Measurements from ENCODE around the gene PSD4.

Gene PSD4

DNA sequence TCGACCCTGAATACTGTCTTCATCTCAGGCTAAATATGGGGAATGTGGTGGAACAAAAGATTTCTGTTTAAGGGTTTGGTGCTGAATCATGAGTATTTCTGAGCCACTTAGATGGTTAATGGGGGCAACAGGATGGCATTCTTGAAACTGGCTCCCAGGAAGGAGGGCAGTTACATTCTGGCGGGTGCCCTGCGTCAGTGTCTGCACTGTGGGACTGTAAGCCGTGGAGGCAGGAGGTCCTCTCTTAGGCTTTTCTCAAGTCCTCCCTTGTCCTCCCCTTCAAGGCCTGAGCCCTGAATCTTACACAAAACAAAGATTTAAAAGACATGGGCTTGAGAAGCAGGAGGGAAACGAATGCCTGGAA lies 45.7 kb downstream of the PSD4 start:
- no peak for TF ChIP-seq CTCF (IDR thresholded peaks at IDR 0.05; ENCODE audit: low read depth, low read length, missing control alignments)
- no peak for DNase-seq (ENCODE audit: low read depth)
- H3K4me3 ChIP-seq (ENCODE audit: low read depth, low read length) = no peak overlapping the region

DNA sequence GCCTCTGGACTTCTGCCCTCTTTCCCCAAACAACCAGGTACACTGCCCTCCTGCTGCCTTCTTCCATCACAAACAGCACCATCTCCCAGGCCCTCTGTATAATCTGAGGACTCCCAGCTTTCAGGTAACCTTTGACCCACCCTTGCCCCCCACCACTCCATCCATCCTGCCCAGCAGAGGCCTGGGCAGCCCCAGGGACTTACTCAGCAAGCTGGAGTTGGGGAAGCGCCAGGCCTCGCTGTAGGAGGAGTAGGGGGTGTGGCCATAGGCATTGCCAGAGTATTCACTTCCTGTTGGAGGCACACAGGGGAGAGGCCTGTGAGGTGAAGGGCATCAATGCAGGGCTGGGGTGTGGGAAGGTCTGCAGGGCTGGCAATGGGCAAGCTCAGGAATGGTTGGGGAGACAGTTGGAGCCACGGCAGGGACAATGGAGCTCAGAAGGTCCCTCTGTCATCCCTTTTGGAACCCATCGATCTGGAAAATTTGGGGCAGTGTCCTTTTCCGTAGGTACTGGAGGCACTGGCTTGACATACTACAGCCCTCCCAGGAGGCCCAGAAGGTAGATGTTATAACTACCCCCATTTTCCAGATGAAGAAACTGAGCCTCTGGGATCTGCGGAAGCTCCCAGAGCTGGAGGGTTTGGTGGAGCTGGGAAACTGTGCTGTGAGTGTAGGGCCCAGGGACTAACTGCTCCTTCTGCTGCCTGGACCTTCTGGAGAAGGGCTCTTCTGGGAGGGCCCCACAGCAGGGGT lies 46.3 kb downstream of the PSD4 start:
- H3K4me3 ChIP-seq (ENCODE audit: low read depth, low read length) = no peak overlapping the region
- no peak for TF ChIP-seq CTCF (IDR thresholded peaks at IDR 0.05; ENCODE audit: low read depth, low read length, missing control alignments)
- no peak for DNase-seq (ENCODE audit: low read depth)

- TF ChIP-seq CTCF (IDR thresholded peaks at IDR 0.05; ENCODE audit: low read depth, low read length, missing control alignments) = no peak
- no peak overlapping the region for H3K4me3 ChIP-seq (ENCODE audit: low read depth, low read length)
- DNase-seq (ENCODE audit: low read depth) = no peak
Measured at GRCh38 chr2:113220970-113221708, 47.4 kb downstream of the PSD4 start.

DNA sequence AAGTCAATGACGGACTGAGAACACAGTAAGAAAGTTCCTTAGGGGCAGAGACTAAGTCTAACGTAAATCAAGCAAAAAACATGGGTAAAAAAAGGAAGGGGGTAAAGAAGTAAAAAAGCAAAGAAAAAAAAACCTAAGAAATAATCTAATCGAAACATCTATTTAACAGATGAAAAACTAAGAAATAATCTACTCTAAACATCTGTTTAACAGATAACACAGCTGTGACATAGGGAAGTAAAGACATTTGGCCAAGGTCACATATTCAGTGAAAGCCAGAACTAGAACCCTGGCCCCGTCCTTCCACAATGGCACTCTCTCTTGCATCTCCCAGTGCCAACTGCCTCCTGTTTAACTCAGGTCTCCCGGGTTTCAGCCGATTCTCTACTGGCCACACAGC lies 48.1 kb downstream of the PSD4 start:
- TF ChIP-seq CTCF (IDR thresholded peaks at IDR 0.05; ENCODE audit: low read depth, low read length, missing control alignments) = no peak
- DNase-seq (ENCODE audit: low read depth) = no peak
- no peak overlapping the region for H3K4me3 ChIP-seq (ENCODE audit: low read depth, low read length)

DNA sequence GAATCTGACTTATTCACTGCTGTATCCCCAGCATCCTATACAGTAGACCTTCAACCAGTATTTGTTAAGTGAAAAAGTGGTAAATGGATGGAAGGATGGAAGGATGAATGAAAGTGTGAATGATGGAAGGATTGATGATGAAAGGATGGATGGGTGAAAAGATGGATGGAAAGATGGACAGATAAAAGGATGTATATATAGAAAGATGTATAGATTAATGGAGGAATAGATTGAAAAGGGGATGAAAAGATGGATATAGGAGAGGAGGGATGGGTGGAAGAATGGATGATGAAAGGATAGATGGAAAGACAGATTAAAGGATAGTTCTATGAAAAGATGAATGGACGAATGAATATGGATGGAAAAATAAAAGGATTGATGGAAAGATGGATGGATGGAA lies 50.0 kb downstream of the PSD4 start:
- no peak for TF ChIP-seq CTCF (IDR thresholded peaks at IDR 0.05; ENCODE audit: low read depth, low read length, missing control alignments)
- no peak overlapping the region for H3K4me3 ChIP-seq (ENCODE audit: low read depth, low read length)
- DNase-seq (ENCODE audit: low read depth) = no peak

- H3K4me3 ChIP-seq (ENCODE audit: low read depth, low read length) = no peak overlapping the region
- DNase-seq (ENCODE audit: low read depth) = no peak
- TF ChIP-seq CTCF (IDR thresholded peaks at IDR 0.05; ENCODE audit: low read depth, low read length, missing control alignments) = no peak
Measured at GRCh38 chr2:113224647-113225236, 51.0 kb downstream of the PSD4 start.
